ENCODE measurements around the gene POLR2C. TPM values are rescaled to one million over a fixed set of nuclear protein-coding genes. Genes with fewer than 3 reads are reported as not detected.

The POLR2C gene
- total and polyA plus RNA-seq, 10 of the 15 experiments (the other 5 are each of a cell fraction or from before 2014, with no cell fraction given) = 26.9 to 93.0 (median 57.8) TPM

DNA sequence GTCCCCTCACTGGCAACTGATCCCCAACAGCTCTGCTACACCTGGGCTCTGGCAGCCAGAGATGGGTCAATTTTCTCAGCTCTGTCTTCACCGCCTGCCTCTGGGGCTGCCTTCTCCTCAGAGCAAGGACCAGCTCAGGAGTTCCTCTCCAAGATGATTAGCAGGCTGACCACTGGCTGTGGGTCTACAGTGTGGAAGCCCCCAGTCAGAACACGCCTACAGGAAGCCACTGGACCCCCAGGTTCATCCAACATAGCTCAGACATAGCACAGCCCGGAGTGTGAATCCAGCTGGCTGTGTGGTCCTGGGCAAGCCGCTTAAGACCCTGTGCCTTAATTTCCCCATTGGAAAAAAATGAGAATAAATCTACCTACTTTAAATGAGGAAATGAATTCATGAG is 18.9 kb downstream of the POLR2C start:
- H3K79me2 ChIP-seq (ENCODE audit: control insufficient read depth, insufficient read depth, low read length) = no peaks in the 10 kb centered on the region
- H3K4me1 ChIP-seq (ENCODE audit: control insufficient read depth, insufficient read depth, low read length) = peaks cover 12% of the 10 kb centered on the region; the same call in 1 of the 2 replicates
- ChIA-PET CTCF (interaction anchor here (1.4 kb wide), 1 partner anchor 64 kb away, joined by 3 read pairs; no protein-coding TSS in a partner anchor), SMC1A (ENCODE audit: uncharacterized antibody, unreplicated experiment) (interaction anchor here (0.6 to 1.2 kb wide), 2 partner anchors 39 to 163 kb away, joined by 3 read pairs; no protein-coding TSS in a partner anchor), RAD21 (ENCODE audit: unreplicated experiment) (interaction anchor here (0.6 to 0.9 kb wide), 2 partner anchors 8 to 381 kb away, joined by 3 to 4 read pairs; no protein-coding TSS in a partner anchor), POLR2A (no interaction called here)
- H3K27me3 ChIP-seq (replicated peaks in 1 of 2; ENCODE audit: control insufficient read depth in 2 of 2, insufficient read depth in 2 of 2, low read length in 1 of 2) = peaks cover 0 to 2% of the 10 kb centered on the region in 2 experiments; a peak in 1 of 4 replicates
- H3K9ac ChIP-seq (ENCODE audit: control insufficient read depth, insufficient read depth, low read length) = no peak overlapping the region
- DNase-seq (ENCODE audit: low read depth, low spot score) = no peak
- no peaks in the 10 kb centered on the region for H4K20me1 ChIP-seq (ENCODE audit: control insufficient read depth, insufficient read depth)
- H3K36me3 ChIP-seq (ENCODE audit: control insufficient read depth in 2 of 2, insufficient read depth in 2 of 2, low read length in 1 of 2) = no peaks in the 10 kb centered on the region
- no peaks in the 10 kb centered on the region for H3K9me3 ChIP-seq (replicated peaks; ENCODE audit: control insufficient read depth, insufficient read depth, low read length)
- in situ Hi-C loops (cut with MboI) = no loop called here
- 41% methylated on average over 4 of the region's 4 CpGs for WGBS (ENCODE audit: insufficient coverage, insufficient replicate concordance, low lambda C conversion rate, missing lambda C conversion rate)
- no peak overlapping the region for H2AFZ ChIP-seq (ENCODE audit: control insufficient read depth, low read depth, low read length)
- H3K4me3 ChIP-seq = no peak overlapping the region
- no peak overlapping the region for H3K4me2 ChIP-seq (ENCODE audit: control insufficient read depth, insufficient read depth)
- no peak for ATAC-seq
- intact Hi-C loops (cut with micrococcal nuclease; ENCODE audit: unreplicated experiment) = no loop called here
- no TSS peak for BruUV-seq (replicated peaks)
- TF ChIP-seq, protein P1, sequence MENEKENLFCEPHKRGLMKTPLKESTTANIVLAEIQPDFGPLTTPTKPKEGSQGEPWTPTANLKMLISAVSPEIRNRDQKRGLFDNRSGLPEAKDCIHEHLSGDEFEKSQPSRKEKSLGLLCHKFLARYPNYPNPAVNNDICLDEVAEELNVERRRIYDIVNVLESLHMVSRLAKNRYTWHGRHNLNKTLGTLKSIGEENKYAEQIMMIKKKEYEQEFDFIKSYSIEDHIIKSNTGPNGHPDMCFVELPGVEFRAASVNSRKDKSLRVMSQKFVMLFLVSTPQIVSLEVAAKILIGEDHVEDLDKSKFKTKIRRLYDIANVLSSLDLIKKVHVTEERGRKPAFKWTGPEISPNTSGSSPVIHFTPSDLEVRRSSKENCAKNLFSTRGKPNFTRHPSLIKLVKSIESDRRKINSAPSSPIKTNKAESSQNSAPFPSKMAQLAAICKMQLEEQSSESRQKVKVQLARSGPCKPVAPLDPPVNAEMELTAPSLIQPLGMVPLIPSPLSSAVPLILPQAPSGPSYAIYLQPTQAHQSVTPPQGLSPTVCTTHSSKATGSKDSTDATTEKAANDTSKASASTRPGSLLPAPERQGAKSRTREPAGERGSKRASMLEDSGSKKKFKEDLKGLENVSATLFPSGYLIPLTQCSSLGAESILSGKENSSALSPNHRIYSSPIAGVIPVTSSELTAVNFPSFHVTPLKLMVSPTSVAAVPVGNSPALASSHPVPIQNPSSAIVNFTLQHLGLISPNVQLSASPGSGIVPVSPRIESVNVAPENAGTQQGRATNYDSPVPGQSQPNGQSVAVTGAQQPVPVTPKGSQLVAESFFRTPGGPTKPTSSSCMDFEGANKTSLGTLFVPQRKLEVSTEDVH (IDR thresholded peaks at IDR 0.05; ENCODE audit: low read depth, partially characterized antibody) = no peak
- TF ChIP-seq, protein P2, sequence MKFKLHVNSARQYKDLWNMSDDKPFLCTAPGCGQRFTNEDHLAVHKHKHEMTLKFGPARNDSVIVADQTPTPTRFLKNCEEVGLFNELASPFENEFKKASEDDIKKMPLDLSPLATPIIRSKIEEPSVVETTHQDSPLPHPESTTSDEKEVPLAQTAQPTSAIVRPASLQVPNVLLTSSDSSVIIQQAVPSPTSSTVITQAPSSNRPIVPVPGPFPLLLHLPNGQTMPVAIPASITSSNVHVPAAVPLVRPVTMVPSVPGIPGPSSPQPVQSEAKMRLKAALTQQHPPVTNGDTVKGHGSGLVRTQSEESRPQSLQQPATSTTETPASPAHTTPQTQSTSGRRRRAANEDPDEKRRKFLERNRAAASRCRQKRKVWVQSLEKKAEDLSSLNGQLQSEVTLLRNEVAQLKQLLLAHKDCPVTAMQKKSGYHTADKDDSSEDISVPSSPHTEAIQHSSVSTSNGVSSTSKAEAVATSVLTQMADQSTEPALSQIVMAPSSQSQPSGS (IDR thresholded peaks at IDR 0.05; ENCODE audit: low read length) = no peak
- no peak overlapping the region for H3K27ac ChIP-seq (ENCODE audit: control insufficient read depth, insufficient read depth)
- FAIRE-seq = no peak
